GM10248 (cell line): ENCODE measurements around the gene CLBA1.

ENCODE experiments used
- CTCF ChIA-PET: fragments of 300-600 bp; sonication (Branson Sonifier 250); formaldehyde crosslinking; extraction: SDS; loops from one replicate; lab custom pipeline; 2021; ENCODE audit warnings: antibody characterized with exemption; lab: Yijun Ruan, JAX
- POLR2A ChIA-PET: fragments of 350-650 bp; sonication (Branson Sonifier 250); formaldehyde crosslinking; extraction: SDS; loops from one replicate; lab custom pipeline; 2020; ENCODE audit warnings: antibody characterized with exemption; lab: Yijun Ruan, JAX
- DNase-seq: peaks from one replicate; pipeline ENCODE4 v3.0.0; 2012; ENCODE audit errors: extremely low spot score
- CTCF ChIP-seq: IDR thresholded peaks from 2 replicates; pipeline ENCODE4 v1.5.1; 2012; ENCODE audit warnings: mild to moderate bottlenecking, low read depth; ENCODE audit errors: extremely low read depth, missing control alignments, control extremely low read depth

The CLBA1 gene

DNA sequence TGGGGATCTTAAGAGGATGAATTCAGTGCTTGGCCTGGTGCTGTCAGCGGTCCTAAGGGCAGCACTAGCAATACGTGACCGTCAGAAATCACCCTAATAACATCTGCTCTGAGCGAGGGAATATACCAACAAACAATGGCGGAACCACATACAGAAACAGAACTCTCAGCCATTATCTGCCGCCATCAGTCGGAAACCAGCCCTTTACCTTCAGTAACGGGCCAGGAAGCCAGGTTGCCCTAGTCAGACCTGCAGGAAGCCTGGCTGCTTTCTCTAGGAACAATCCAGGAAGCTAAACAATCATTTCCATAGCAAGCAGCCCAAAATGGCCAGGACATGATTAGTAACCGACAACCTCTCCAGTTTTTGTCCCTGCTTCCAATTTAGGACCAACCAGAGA, 29.7 kb downstream of the CLBA1 start:
- POLR2A ChIA-PET, result no interaction called here
- TF ChIP-seq CTCF, result no peak
- DNase-seq, result peak; percentile 2
- CTCF ChIA-PET, result interaction anchor here (1.1 to 6.1 kb wide), 4 partner anchors 16 to 240 kb away, joined by 3 to 37 read pairs (median 6); no protein-coding TSS in a partner anchor

DNA sequence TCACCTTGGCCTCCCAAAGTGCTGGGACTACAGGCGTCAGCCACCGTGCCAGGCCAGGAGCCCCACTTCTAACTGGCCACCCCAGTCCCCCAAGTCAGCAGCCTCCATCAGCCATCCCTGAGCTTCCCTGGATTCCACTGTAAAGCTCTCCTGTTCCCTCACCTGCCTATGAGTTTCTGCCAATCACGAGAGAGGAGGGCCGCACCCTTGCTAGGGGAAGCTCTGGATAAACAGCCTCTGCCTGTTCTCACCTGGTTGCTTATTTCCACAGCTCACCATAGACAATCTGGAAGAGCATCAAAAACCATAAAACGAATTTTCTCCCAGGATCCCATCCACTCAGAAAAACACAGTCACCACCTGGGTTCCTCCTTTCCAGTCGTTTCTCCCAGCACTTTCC, 30.3 kb downstream of the CLBA1 start:
- no peak for TF ChIP-seq CTCF
- POLR2A ChIA-PET, result interaction anchor here (0.5 kb wide), 1 partner anchor 42 kb away, joined by 6 read pairs; no protein-coding TSS in a partner anchor
- CTCF ChIA-PET, result interaction anchor here (3.0 to 6.1 kb wide), 2 partner anchors 17 to 29 kb away, joined by 9 to 37 read pairs; no protein-coding TSS in a partner anchor
- no peak for DNase-seq

GRCh38 chr14:105018414-105018813, 32.8 kb downstream of the CLBA1 start:
- ChIA-PET CTCF (interaction anchor here (1.2 to 4.9 kb wide), 6 partner anchors 10 to 1812 kb away, joined by 3 to 30 read pairs (median 4); no protein-coding TSS in a partner anchor), POLR2A (no interaction called here)
- TF ChIP-seq CTCF, result no peak
- peak; percentile 3 for DNase-seq

DNA sequence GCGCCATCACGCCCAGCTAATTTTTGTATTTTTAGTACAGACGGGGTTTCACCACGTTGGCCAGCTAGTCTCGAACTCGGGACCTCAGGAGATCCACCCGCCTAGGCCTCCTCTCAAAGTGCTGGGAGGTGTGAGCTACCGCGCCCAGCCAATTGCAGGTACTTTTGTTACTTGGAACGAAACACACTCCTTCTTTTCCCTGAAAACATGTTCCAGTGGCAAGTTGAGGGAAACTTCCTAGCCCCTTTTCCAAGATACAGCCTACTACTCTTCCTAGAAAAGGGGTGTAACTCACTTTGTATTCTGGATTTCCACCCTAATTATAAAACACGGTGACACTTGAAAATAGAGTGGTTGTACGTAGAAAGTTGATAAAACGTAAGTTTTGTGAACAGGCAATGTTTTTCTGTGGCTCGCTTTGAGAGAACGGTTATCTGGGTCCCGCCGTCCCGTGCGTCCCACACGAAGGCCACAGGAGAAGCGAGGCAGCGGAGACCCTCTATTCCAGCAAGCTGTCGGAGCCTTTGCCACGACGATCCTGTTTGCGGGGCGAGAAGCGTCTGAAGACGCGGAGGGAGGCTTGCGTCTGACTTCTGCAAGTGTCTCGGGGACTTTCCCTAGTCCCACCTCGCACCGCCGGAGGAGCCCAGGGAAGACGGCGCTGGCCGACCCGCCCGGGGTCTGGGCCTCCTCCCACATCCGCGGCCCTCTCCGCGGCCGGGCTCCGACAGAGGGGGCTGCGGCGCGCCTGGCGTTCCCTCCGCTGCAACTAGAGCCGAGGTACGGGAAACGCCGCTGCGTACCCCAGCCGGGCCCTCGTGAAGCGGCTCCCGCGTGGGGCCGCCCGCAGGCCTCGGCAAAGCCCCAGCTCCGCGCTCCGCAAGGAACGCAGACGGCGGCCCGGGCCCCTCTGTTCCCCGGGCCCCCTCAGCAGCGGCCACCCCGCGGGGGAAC, 34.5 kb downstream of the CLBA1 start:
- DNase-seq, result peak; percentile 57
- ChIA-PET CTCF (interaction anchor here (0.9 to 4.9 kb wide), 10 partner anchors 9 to 70 kb away, joined by 3 to 30 read pairs (median 4); no protein-coding TSS in a partner anchor), POLR2A (interaction anchor here (0.6 to 0.8 kb wide), 3 partner anchors 21 to 51 kb away, joined by 3 to 4 read pairs (median 3); no protein-coding TSS in a partner anchor)
- TF ChIP-seq CTCF, result no peak

- ChIA-PET POLR2A (interaction anchor here (0.6 to 0.7 kb wide), 3 partner anchors 20 to 52 kb away, joined by 3 to 4 read pairs (median 3); no protein-coding TSS in a partner anchor), CTCF (interaction anchor here (0.8 to 4.9 kb wide), 8 partner anchors 8 to 69 kb away, joined by 3 to 30 read pairs (median 4); no protein-coding TSS in a partner anchor)
- peak; percentile 99 for DNase-seq
- TF ChIP-seq CTCF, result no peak
Observed at GRCh38 chr14:105020815-105021655, 35.4 kb downstream of the CLBA1 start, which contains the start of gene CDCA4. TSS of gene CDCA4 (minus strand) at chr14:105021083. CDS start at chr14:105011929, 9,154 bp downstream.
